Activated CD8-positive, alpha-beta T cell treated with anti-CD3 and anti-CD28 coated beads for 36 hours (primary cell): ENCODE data around the gene SLC25A18. TPM values are rescaled to one million over a fixed set of nuclear protein-coding genes. Genes with fewer than 3 reads are reported as not detected.

ENCODE experiments used
- ATAC-seq: fragments of 200-7000 bp; cut with Tn5 transposase; one replicate; pipeline ENCODE4 v1.10.0; 2021; ENCODE audit warnings: mild to moderate bottlenecking, moderate library complexity
- CTCF ChIA-PET: fragments of 350-600 bp; sonication (Branson Sonifier 250); formaldehyde crosslinking; loops from one replicate; lab custom pipeline; 2021; ENCODE audit warnings: antibody characterized with exemption; lab: Charles Lee
- POLR2A ChIA-PET: fragments of 350-600 bp; sonication (Branson Sonifier 250); formaldehyde crosslinking; loops from one replicate; lab custom pipeline; 2021; ENCODE audit warnings: antibody characterized with exemption; lab: Charles Lee
- DNase-seq: peaks from one replicate; pipeline ENCODE4 v3.0.0-alpha.2; 2020
- H3K27ac Mint-ChIP-seq: one replicate; pipeline ENCODE4 v1.8.0; 2021; ENCODE audit warnings: mild to moderate bottlenecking, mixed read lengths
- H3K27me3 Mint-ChIP-seq: one replicate; pipeline ENCODE4 v1.8.0; 2021; ENCODE audit warnings: mixed read lengths
- H3K36me3 Mint-ChIP-seq: one replicate; pipeline ENCODE4 v1.8.0; 2021; ENCODE audit warnings: low read depth, mixed read lengths
- H3K4me1 Mint-ChIP-seq: one replicate; pipeline ENCODE4 v1.8.0; 2021; ENCODE audit warnings: low read depth, mixed read lengths
- H3K4me3 Mint-ChIP-seq: one replicate; pipeline ENCODE4 v1.8.0; 2021; ENCODE audit warnings: mild to moderate bottlenecking, moderate library complexity, mixed read lengths
- H3K9me3 Mint-ChIP-seq: one replicate; pipeline ENCODE4 v1.8.0; 2021; ENCODE audit warnings: mixed read lengths
- intact Hi-C: fragments of 100-400 bp; cut with micrococcal nuclease; formaldehyde crosslinking; loops from one replicate; pipeline ENCODE4 v1.10.0; 2022
- total RNA-seq, 2 experiments: library from RNA; stranded (reverse); gene quantifications; one replicate each; pipeline ENCODE4 v1.2.3, GENCODE V29; 2021
- TF ChIP-seq, protein P1 (sequence below): fragments of 200-600 bp; IDR thresholded peaks from one replicate; pipeline ENCODE4 v1.8.0; 2022; ENCODE audit warnings: antibody characterized with exemption, mild to moderate bottlenecking

SLC25A18 gene
- total RNA-seq, 2 experiments from 2014 or later = not detected

DNA sequence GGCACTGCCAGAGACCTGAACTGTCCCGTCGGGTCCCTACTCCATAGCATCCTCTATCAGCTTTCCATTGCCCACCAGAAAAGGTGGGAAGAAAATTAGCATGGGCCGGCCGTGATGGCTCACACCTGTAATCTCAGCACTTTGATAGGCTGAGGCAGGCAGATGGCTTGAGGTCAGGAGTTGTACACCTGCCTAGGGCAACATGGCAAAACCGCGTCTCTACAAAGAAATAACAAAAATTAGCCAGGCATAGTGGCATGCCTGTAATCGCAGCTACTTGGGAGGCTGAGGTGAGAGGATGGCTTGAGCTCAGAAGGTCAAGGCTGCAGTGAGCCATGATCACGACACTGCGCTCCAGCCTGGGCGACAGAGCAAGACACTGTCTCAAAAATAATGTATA, 3.5 kb downstream of the SLC25A18 start:
- TF ChIP-seq, protein P1, sequence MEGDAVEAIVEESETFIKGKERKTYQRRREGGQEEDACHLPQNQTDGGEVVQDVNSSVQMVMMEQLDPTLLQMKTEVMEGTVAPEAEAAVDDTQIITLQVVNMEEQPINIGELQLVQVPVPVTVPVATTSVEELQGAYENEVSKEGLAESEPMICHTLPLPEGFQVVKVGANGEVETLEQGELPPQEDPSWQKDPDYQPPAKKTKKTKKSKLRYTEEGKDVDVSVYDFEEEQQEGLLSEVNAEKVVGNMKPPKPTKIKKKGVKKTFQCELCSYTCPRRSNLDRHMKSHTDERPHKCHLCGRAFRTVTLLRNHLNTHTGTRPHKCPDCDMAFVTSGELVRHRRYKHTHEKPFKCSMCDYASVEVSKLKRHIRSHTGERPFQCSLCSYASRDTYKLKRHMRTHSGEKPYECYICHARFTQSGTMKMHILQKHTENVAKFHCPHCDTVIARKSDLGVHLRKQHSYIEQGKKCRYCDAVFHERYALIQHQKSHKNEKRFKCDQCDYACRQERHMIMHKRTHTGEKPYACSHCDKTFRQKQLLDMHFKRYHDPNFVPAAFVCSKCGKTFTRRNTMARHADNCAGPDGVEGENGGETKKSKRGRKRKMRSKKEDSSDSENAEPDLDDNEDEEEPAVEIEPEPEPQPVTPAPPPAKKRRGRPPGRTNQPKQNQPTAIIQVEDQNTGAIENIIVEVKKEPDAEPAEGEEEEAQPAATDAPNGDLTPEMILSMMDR = no peak
- no peaks in the 10 kb centered on the region for H3K36me3 Mint-ChIP-seq
- H3K9me3 Mint-ChIP-seq = no peaks in the 10 kb centered on the region
- no peak for DNase-seq
- POLR2A ChIA-PET = interaction anchor here (0.7 kb wide), 1 partner anchor 18 kb away, joined by 3 read pairs; no protein-coding TSS in a partner anchor
- CTCF ChIA-PET = no interaction called here
- H3K4me3 Mint-ChIP-seq = no peak overlapping the region
- H3K27me3 Mint-ChIP-seq = peaks cover 5% of the 10 kb centered on the region
- ATAC-seq = no peak
- intact Hi-C loops = no loop called here
- no peaks in the 10 kb centered on the region for H3K4me1 Mint-ChIP-seq
- H3K27ac Mint-ChIP-seq = no peak overlapping the region

DNA sequence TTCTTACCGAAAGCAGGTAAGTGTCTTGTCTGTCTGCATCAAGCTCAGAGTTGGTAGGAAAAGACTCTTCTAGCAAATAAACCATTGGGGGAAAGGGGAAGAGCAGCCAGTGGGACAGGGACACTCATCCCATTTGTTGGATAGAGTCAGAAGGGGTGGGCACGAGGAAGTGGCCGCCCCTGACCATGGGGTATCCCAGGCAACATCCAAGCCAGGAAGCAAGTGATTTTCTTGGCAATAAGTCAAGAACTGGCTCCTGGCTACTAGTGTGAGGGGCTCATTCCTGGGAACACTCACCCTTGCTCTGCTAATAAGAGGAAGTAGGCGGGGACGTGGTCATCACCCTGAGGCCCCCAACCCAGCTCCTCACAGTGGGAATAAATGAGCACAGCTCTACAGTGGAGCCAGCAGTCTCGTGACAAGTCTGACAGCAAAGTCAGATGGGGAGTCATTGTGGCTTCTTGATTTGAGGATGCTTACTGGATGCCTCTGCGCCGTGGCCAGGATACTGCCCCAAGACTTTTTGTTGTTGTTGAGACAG, 6.7 kb downstream of the SLC25A18 start:
- H3K27me3 Mint-ChIP-seq = peaks cover 5% of the 10 kb centered on the region
- POLR2A ChIA-PET = no interaction called here
- no peak overlapping the region for H3K4me3 Mint-ChIP-seq
- TF ChIP-seq, protein P1 = no peak
- H3K27ac Mint-ChIP-seq = no peak overlapping the region
- ATAC-seq = no peak
- no peaks in the 10 kb centered on the region for H3K4me1 Mint-ChIP-seq
- intact Hi-C loops = no loop called here
- CTCF ChIA-PET = no interaction called here
- no peaks in the 10 kb centered on the region for H3K9me3 Mint-ChIP-seq
- no peak for DNase-seq
- no peaks in the 10 kb centered on the region for H3K36me3 Mint-ChIP-seq

DNA sequence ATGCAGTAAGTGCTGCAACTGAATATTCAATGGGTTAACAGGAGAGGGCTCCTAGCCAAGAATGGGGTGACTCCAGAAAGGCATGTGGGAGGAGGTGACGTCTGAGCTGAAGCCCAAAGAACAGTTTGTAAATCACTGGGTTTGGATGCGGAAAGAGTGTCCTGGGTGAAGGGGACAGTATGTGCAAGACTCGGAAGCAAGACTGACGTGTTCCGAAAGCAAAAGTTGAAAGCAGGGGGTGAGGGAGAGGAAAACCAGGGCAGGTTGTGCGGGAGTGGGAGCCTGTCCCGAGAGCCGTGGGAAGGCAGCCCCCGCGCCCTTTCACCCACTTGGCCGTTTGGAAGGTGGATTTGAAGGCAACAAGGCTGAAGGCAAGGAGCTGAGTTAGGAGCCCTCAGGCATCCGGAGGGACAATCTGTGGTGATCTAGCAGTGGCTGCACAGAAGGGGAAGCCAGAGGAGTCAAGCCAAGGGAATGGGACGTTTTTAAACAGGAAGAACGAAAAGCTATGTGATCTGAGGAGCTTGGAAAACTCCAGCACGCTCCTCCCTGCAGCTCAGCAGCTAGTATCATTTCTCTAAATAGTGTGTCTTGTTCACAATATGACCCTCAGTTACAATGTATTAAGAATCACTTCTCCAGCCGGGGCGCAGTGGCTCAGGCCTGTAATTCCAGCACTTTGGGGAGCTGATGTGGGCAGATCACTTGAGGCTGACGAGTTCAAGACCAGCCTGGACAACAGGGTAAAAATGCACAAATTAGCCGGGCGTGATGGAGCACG, 7.7 kb downstream of the SLC25A18 start:
- intact Hi-C loops = no loop called here
- ChIA-PET CTCF (no interaction called here), POLR2A (no interaction called here)
- TF ChIP-seq, protein P1 = no peak
- Mint-ChIP-seq H3K36me3 (no peaks in the 10 kb centered on the region), H3K9me3 (no peaks in the 10 kb centered on the region), H3K4me1 (no peaks in the 10 kb centered on the region), H3K27me3 (peaks cover 5% of the 10 kb centered on the region), H3K4me3 (no peak overlapping the region), H3K27ac (no peak overlapping the region)
- DNase-seq (no peak), ATAC-seq (no peak)

DNA sequence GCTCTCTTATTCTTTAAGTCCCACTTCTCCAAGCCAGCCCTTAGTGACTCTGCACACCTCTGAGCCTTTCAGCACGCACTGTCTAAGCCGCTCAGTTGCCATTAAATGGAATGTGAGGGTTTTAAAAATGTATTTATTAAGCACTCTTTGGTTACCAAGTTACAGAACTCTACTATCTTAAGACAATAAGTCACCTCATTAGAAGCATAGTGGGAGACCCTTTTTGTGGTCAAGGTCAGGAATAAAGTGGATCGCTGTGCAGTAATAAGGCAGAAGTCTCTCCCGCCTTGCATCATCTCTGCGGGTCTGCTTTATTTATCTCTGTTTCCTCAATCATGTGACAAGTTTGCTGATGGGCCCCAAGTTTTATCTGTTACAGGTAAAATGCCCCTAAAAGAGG, 11.9 kb downstream of the SLC25A18 start:
- POLR2A ChIA-PET = no interaction called here
- ATAC-seq (no peak), DNase-seq (no peak)
- no peaks in the 10 kb centered on the region for H3K36me3 Mint-ChIP-seq
- TF ChIP-seq, protein P1 = no peak
- no peaks in the 10 kb centered on the region for H3K9me3 Mint-ChIP-seq
- no peak overlapping the region for H3K4me3 Mint-ChIP-seq
- H3K27ac Mint-ChIP-seq = no peak overlapping the region
- peaks cover 1% of the 10 kb centered on the region for H3K27me3 Mint-ChIP-seq
- no peaks in the 10 kb centered on the region for H3K4me1 Mint-ChIP-seq
- CTCF ChIA-PET = no interaction called here
- intact Hi-C loops = no loop called here

DNA sequence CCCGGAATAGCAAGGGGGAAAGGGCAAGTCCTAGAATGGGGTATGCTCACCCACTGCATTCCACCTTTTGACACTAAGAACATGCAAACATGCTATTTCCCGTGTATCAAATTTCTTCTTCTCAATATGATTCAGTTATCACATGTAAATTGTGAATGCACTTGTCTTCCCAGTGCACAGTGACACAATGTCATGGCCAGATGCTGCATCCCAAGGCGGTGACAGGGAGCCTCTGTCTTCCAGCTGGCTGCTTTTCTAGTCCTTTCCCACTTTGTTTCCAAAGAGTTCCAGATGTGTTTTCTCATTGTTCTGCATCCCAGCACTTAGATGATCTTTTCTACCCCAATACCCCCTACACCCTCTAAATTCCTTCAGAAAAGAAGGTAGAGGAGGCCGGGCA, 12.4 kb downstream of the SLC25A18 start:
- no peaks in the 10 kb centered on the region for H3K36me3 Mint-ChIP-seq
- no peak overlapping the region for H3K4me3 Mint-ChIP-seq
- no peak overlapping the region for H3K27ac Mint-ChIP-seq

More for the DNA sequence above, 12.4 kb downstream of the SLC25A18 start:
- POLR2A ChIA-PET = no interaction called here
- DNase-seq (no peak), ATAC-seq (no peak)
- Mint-ChIP-seq H3K4me1 (no peaks in the 10 kb centered on the region), H3K9me3 (no peaks in the 10 kb centered on the region), H3K27me3 (peaks cover 1% of the 10 kb centered on the region)
- intact Hi-C loops = no loop called here
- TF ChIP-seq, protein P1 = no peak
- CTCF ChIA-PET = no interaction called here
